H9 (cell line): ENCODE data around the gene ZNF621. TPM values are rescaled to one million over a fixed set of nuclear protein-coding genes. Genes with fewer than 3 reads are reported as not detected.

Source experiments
- DNase-seq: peaks from one replicate; pipeline ENCODE4 v3.0.0-alpha.2; 2017
- H2AFZ ChIP-seq: one replicate; pipeline ENCODE4 v1.6.1; 2013; ENCODE audit warnings: mild to moderate bottlenecking, low read length, control low read depth, moderate library complexity
- H2AK5ac ChIP-seq: 2 replicates; pipeline ENCODE4 v1.6.1; 2013; ENCODE audit warnings: low read length, control low read depth, mixed read lengths; ENCODE audit not compliant: insufficient read length
- H2BK120ac ChIP-seq: one replicate; pipeline ENCODE4 v1.6.1; 2013; ENCODE audit warnings: low read depth, mild to moderate bottlenecking, low read length, control low read depth, inconsistent platforms; ENCODE audit not compliant: poor library complexity, severe bottlenecking
- H2BK12ac ChIP-seq: 2 replicates; pipeline ENCODE4 v1.6.1; 2013; ENCODE audit warnings: low read length, control low read depth, mixed read lengths, low read depth; ENCODE audit not compliant: insufficient read length
- H2BK15ac ChIP-seq: 2 replicates; pipeline ENCODE4 v1.6.1; 2013; ENCODE audit warnings: low read depth, low read length, control low read depth
- H2BK20ac ChIP-seq: one replicate; pipeline ENCODE4 v1.6.1; 2013; ENCODE audit warnings: low read depth, mild to moderate bottlenecking, low read length, control low read depth, inconsistent platforms; ENCODE audit not compliant: poor library complexity, severe bottlenecking
- H2BK5ac ChIP-seq: 2 replicates; pipeline ENCODE4 v1.6.1; 2013; ENCODE audit warnings: low read length, control low read depth, mixed read lengths; ENCODE audit not compliant: insufficient read length
- H3K14ac ChIP-seq: 2 replicates; pipeline ENCODE4 v1.6.1; 2013; ENCODE audit warnings: low read length, control low read depth; ENCODE audit not compliant: insufficient read depth
- H3K18ac ChIP-seq: 2 replicates; pipeline ENCODE4 v1.6.1; 2013; ENCODE audit warnings: low read depth, mild to moderate bottlenecking, mixed read lengths, low read length, control low read depth; ENCODE audit not compliant: insufficient read length
- H3K23ac ChIP-seq: 2 replicates; pipeline ENCODE4 v1.6.1; 2013; ENCODE audit warnings: low read length, control low read depth, mixed read lengths, low read depth; ENCODE audit not compliant: insufficient read length
- H3K23me2 ChIP-seq: 2 replicates; pipeline ENCODE4 v1.6.1; 2013; ENCODE audit warnings: low read depth, mild to moderate bottlenecking, mixed read lengths, low read length, control low read depth; ENCODE audit not compliant: insufficient read length, poor library complexity, severe bottlenecking
- H3K27ac ChIP-seq: 2 replicates; pipeline ENCODE4 v1.5.1; 2013; ENCODE audit warnings: low read length, control low read depth, mixed read lengths, low read depth; ENCODE audit not compliant: insufficient read length
- H3K27me3 ChIP-seq: 2 replicates; pipeline ENCODE4 v1.6.1; 2013; ENCODE audit warnings: low read length, control low read depth, inconsistent platforms; ENCODE audit not compliant: insufficient read depth
- H3K4ac ChIP-seq: 2 replicates; pipeline ENCODE4 v1.6.1; 2013; ENCODE audit warnings: low read depth, mild to moderate bottlenecking, control low read depth, inconsistent platforms, low read length, moderate library complexity
- H3K4me1 ChIP-seq: 2 replicates; pipeline ENCODE4 v1.6.1; 2013; ENCODE audit warnings: low read length, control low read depth, inconsistent platforms; ENCODE audit not compliant: insufficient read depth
- H3K4me2 ChIP-seq: 2 replicates; pipeline ENCODE4 v1.6.1; 2013; ENCODE audit warnings: low read length, control low read depth, mixed read lengths; ENCODE audit not compliant: insufficient read length, insufficient read depth
- H3K56ac ChIP-seq: 2 replicates; pipeline ENCODE4 v1.6.1; 2013; ENCODE audit warnings: low read depth, mild to moderate bottlenecking, mixed read lengths, low read length, control low read depth; ENCODE audit not compliant: insufficient read length
- H3K79me1 ChIP-seq: 2 replicates; pipeline ENCODE4 v1.6.1; 2013; ENCODE audit warnings: low read depth, mild to moderate bottlenecking, moderate library complexity, low read length, control low read depth, inconsistent platforms; ENCODE audit not compliant: insufficient read depth, poor library complexity, severe bottlenecking
- H3K79me2 ChIP-seq: 2 replicates; pipeline ENCODE4 v1.6.1; 2013; ENCODE audit warnings: low read length, control low read depth, inconsistent platforms; ENCODE audit not compliant: insufficient read depth
- H3K9ac ChIP-seq: 2 replicates; pipeline ENCODE4 v1.6.1; 2013; ENCODE audit warnings: low read length, control low read depth, mixed read lengths; ENCODE audit not compliant: insufficient read length; ENCODE audit errors: extremely low read depth
- H3K9me3 ChIP-seq: one replicate; pipeline ENCODE4 v1.6.1; 2013; ENCODE audit warnings: low read depth, low read length, inconsistent platforms; ENCODE audit not compliant: control insufficient read depth
- H3T11ph ChIP-seq: one replicate; pipeline ENCODE4 v1.6.1; 2013; ENCODE audit warnings: mild to moderate bottlenecking, low read length, control low read depth, inconsistent platforms
- H4K20me1 ChIP-seq: one replicate; pipeline ENCODE4 v1.6.1; 2013; ENCODE audit not compliant: control insufficient read depth, insufficient read length, insufficient read depth
- H4K5ac ChIP-seq: 2 replicates; pipeline ENCODE4 v1.6.1; 2013; ENCODE audit warnings: low read depth, mild to moderate bottlenecking, mixed read lengths, low read length, control low read depth; ENCODE audit not compliant: insufficient read length
- H4K8ac ChIP-seq: replicated peaks from 2 replicates; pipeline ENCODE4 v1.6.1; 2013; ENCODE audit warnings: low read length, control low read depth, mixed read lengths, low read depth; ENCODE audit not compliant: insufficient read length
- H4K91ac ChIP-seq: 2 replicates; pipeline ENCODE4 v1.6.1; 2013; ENCODE audit warnings: low read depth, mild to moderate bottlenecking, moderate library complexity, mixed read lengths, low read length, control low read depth; ENCODE audit not compliant: insufficient read length
- H3K27ac Mint-ChIP-seq, 3 experiments: 2 replicates in 2 of 3; 3 replicates in 1 of 3; pipeline ENCODE4 v1.8.0; 2020 to 2021; ENCODE audit warnings: mixed read lengths in 3 of 3, mild to moderate bottlenecking in 1 of 3, moderate library complexity in 1 of 3
- H3K27me3 Mint-ChIP-seq: 2 replicates; pipeline ENCODE4 v1.8.0; 2021; ENCODE audit warnings: low read depth, mild to moderate bottlenecking, moderate library complexity, mixed read lengths
- H3K36me3 Mint-ChIP-seq, 3 experiments: 2 replicates in 2 of 3; 3 replicates in 1 of 3; pipeline ENCODE4 v1.8.0; 2020 to 2021; ENCODE audit warnings: low read depth in 3 of 3, mixed read lengths in 3 of 3; ENCODE audit not compliant: insufficient read depth in 1 of 3
- H3K4me1 Mint-ChIP-seq, 2 experiments: 2 replicates each; pipeline ENCODE4 v1.8.0; 2020; ENCODE audit warnings: mixed read lengths in 2 of 2
- H3K4me3 Mint-ChIP-seq, 2 experiments: 2 replicates in 1 of 2; 3 replicates in 1 of 2; pipeline ENCODE4 v1.8.0; 2020 to 2021; ENCODE audit warnings: mild to moderate bottlenecking in 2 of 2, mixed read lengths in 2 of 2, moderate library complexity in 1 of 2
- H3K9me3 Mint-ChIP-seq, 2 experiments: 2 replicates in 1 of 2; 3 replicates in 1 of 2; pipeline ENCODE4 v1.8.0; 2020; ENCODE audit warnings: mild to moderate bottlenecking in 2 of 2, mixed read lengths in 2 of 2, moderate library complexity in 1 of 2
- CTCF ChIP-seq: fragments of 200-600 bp; sonication (generic); conservative IDR thresholded peaks from 3 replicates; pipeline ENCODE4 v1.8.0; 2021; ENCODE audit warnings: antibody characterized with exemption, mild to moderate bottlenecking
- WGBS: extraction: QIAGEN DNeasy Blood & Tissue Kit; methylation state at CpG from one replicate; pipeline ENCODE4 v1.1.7; 2013; ENCODE audit warnings: missing lambda C conversion rate, low lambda C conversion rate, mixed read lengths; ENCODE audit not compliant: insufficient read length; ENCODE audit errors: extremely low coverage; 5-methylcytosine and 5-hydroxymethylcytosine counted together
- total RNA-seq: library from RNA; stranded (reverse); gene quantifications from 2 replicates; pipeline ENCODE4 v1.2.1, GENCODE V29; 2021

Gene ZNF621
- total RNA-seq, 1 experiment from 2014 or later, result 23.8 TPM

- Histone ChIP-seq H3K23ac (no peak overlapping the region), H4K8ac (no peak overlapping the region), H3K79me2 (no peaks in the 10 kb centered on the region), H2AFZ (peak overlapping the region; percentile 2), H2AK5ac (no peak overlapping the region), H4K91ac (no peak overlapping the region), H2BK20ac (no peak overlapping the region), H3K4ac (no peak overlapping the region), H3K14ac (no peak overlapping the region), H3K9ac (no peak overlapping the region), H2BK5ac (no peak overlapping the region), H3K56ac (no peak overlapping the region), H3T11ph (no peak overlapping the region), H3K18ac (no peak overlapping the region), H2BK120ac (no peak overlapping the region), H3K27me3 (no peaks in the 10 kb centered on the region), H4K5ac (no peak overlapping the region), H3K27ac (no peak overlapping the region), H4K20me1 (no peaks in the 10 kb centered on the region), H3K23me2 (no peaks in the 10 kb centered on the region), H3K9me3 (peaks cover 7% of the 10 kb centered on the region), H3K4me2 (no peak overlapping the region), H2BK12ac (no peak overlapping the region), H3K4me1 (no peaks in the 10 kb centered on the region), H3K79me1 (no peaks in the 10 kb centered on the region), H2BK15ac (no peak overlapping the region)
- no CpG with 5 or more reads among the region's 2 CpGs for WGBS
- peak; percentile 40 for DNase-seq
- Mint-ChIP-seq H3K4me3 (no peak overlapping the region), H3K9me3 (peaks cover 7 to 16% of the 10 kb centered on the region in 2 experiments; a peak in 4 of 5 replicates), H3K27ac (no peak overlapping the region), H3K27me3 (no peaks in the 10 kb centered on the region), H3K4me1 (peaks cover 6 to 14% of the 10 kb centered on the region in 2 experiments), H3K36me3 (peaks cover 5 to 9% (median 7%) of the 10 kb centered on the region in 3 experiments; a peak in 6 of 7 replicates)
- TF ChIP-seq CTCF, result no peak
Observed at GRCh38 chr3:40572588-40572987, 47.8 kb downstream of the ZNF621 start.
